Naive thymus-derived CD8-positive, alpha-beta T cell (primary cell): Measurements from ENCODE around the gene CACNA1E. TPM values are rescaled to one million over a fixed set of nuclear protein-coding genes. Genes with fewer than 3 reads are reported as not detected.
"Not testable (repeated sequence)": the region's sequence is repeated elsewhere in the genome, so short reads cannot be mapped to it uniquely, and the experiment has no call there.

ENCODE experiments used
- ATAC-seq, 2 donors: fragments of 150-1000 bp; cut with Tn5 transposase in 1 of 2; sonication (Bioruptor Pico), chemical (Tn5 transposase) in 1 of 2; 1 replicate in 1 of 2; 2 replicates in 1 of 2; pipeline ENCODE4 v1.10.0; 2021; ENCODE audit warnings: mild to moderate bottlenecking in 2 of 2, moderate library complexity in 2 of 2
- POLR2A ChIA-PET: fragments of 350-600 bp; sonication (Branson Sonifier 250); formaldehyde crosslinking; loops from one replicate; lab custom pipeline; 2021; ENCODE audit warnings: antibody characterized with exemption; lab: Charles Lee
- DNase-seq, 10 donors: peaks; one replicate each; pipeline versions ENCODE4 v3.0.0 to v3.0.0-alpha.2; 2020 to 2022
- H3K27ac Mint-ChIP-seq, 10 donors: one replicate each; pipeline ENCODE4 v1.8.0; 2020 to 2022; ENCODE audit warnings: mild to moderate bottlenecking in 10 of 10, mixed read lengths in 10 of 10, moderate library complexity in 4 of 10, inconsistent platforms in 1 of 10
- H3K27me3 Mint-ChIP-seq, 5 donors: one replicate each; pipeline ENCODE4 v1.8.0; 2021 to 2022; ENCODE audit warnings: mixed read lengths in 5 of 5
- H3K36me3 Mint-ChIP-seq, 3 donors: one replicate each; pipeline ENCODE4 v1.8.0; 2020 to 2022; ENCODE audit warnings: mixed read lengths in 3 of 3, mild to moderate bottlenecking in 2 of 3, inconsistent platforms in 1 of 3
- H3K4me1 Mint-ChIP-seq, 4 donors: one replicate each; pipeline ENCODE4 v1.8.0; 2021 to 2022; ENCODE audit warnings: mixed read lengths in 4 of 4
- H3K4me3 Mint-ChIP-seq, 10 donors: one replicate each; pipeline ENCODE4 v1.8.0; 2020 to 2022; ENCODE audit warnings: mild to moderate bottlenecking in 10 of 10, mixed read lengths in 10 of 10, moderate library complexity in 6 of 10, inconsistent platforms in 1 of 10
- H3K9me3 Mint-ChIP-seq, 9 donors: one replicate each; pipeline ENCODE4 v1.8.0; 2020 to 2022; ENCODE audit warnings: mixed read lengths in 9 of 9, mild to moderate bottlenecking in 3 of 9, inconsistent platforms in 1 of 9, moderate library complexity in 1 of 9
- polyA plus RNA-seq, 3 donors: library from polyadenylated mRNA; unstranded; fragments of 300-500 nt; fragmentation: Illumina TruSeq; gene quantifications; one replicate each; pipeline ENCODE4 v1.2.3, GENCODE V29; 2021
- total RNA-seq, 8 experiments: library from RNA in 2 of 8; stranded (reverse) in 2 of 8; gene quantifications; one replicate each; pipeline ENCODE4 v1.2.3 and lab custom pipeline; 2021 to 2026

Gene CACNA1E
- total and polyA plus RNA-seq, 5 experiments from 2014 or later, result not detected

DNA sequence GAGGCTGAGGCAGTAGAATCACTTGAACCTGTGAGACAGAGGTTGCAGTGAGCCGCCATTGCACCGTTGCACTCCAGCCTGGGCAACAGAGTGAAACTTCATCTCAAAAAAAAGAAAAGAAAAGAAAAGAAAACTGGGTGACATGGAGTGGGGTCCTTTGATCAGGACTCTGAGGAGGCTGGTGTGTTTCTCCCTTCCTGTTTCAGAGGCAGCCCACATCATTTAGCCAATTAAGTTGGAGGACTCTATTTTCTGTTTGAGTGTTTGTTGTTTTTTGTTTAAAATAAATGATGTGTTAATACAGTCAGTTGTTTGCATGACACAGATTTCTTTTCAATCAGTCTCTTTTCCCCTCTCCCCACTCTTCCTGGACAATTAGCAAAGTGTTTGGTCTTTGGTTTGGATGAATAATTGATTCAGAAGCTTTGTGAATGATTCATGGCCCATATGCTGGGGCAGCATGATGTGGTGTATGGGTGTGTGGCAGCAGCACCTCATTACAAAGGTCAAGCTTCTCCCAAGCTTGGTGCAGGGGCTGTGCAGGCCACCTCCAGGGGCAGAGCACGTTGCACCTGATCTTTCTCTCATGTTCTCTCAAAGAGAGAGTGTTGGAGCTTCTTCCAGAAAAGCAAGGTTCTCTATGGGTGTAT, 48.8 kb downstream of the CACNA1E start:
- Mint-ChIP-seq H3K36me3 (peaks cover 0 to 18% (median 2%) of the 10 kb centered on the region in 3 donors), H3K9me3 (peaks cover 2 to 27% (median 18%) of the 10 kb centered on the region in 9 donors)

DNA sequence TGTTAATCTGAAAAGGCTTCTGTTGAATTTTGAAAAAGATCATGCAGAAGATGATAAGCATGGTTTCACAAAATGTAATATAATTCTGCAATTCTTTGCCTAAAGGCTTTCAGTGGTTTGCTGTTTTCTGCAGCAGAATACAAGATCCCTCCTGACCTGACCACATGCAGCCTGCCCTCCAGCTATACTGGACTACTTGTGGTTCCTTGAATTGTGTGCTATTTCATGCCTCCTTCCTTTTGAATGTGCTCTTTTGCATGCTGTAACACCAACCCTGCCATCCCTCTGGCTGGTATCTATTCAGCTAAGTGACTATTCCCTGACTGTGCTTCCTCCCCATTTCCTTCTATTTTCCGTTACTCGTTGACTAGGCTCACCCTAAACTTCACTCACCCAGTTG, 55.5 kb downstream of the CACNA1E start:
- no peak overlapping the region for H3K4me3 Mint-ChIP-seq
- no peak for DNase-seq
- POLR2A ChIA-PET, result no interaction called here
- no peak overlapping the region for H3K27ac Mint-ChIP-seq
- H3K36me3 Mint-ChIP-seq, result no peaks in the 10 kb centered on the region
- H3K4me1 Mint-ChIP-seq, result no peaks in the 10 kb centered on the region
- no peak for ATAC-seq
- H3K9me3 Mint-ChIP-seq, result no peaks in the 10 kb centered on the region
- peaks cover 12 to 55% (median 29%) of the 10 kb centered on the region in 5 donors for H3K27me3 Mint-ChIP-seq

More for the DNA sequence above, 48.8 kb downstream of the CACNA1E start:
- Mint-ChIP-seq H3K4me1 (no peaks in the 10 kb centered on the region), H3K27me3 (peaks cover 15 to 35% (median 24%) of the 10 kb centered on the region in 5 donors), H3K27ac (no peak overlapping the region), H3K4me3 (no peak overlapping the region)
- DNase-seq, result no peak
- no peak for ATAC-seq
- POLR2A ChIA-PET, result no interaction called here

DNA sequence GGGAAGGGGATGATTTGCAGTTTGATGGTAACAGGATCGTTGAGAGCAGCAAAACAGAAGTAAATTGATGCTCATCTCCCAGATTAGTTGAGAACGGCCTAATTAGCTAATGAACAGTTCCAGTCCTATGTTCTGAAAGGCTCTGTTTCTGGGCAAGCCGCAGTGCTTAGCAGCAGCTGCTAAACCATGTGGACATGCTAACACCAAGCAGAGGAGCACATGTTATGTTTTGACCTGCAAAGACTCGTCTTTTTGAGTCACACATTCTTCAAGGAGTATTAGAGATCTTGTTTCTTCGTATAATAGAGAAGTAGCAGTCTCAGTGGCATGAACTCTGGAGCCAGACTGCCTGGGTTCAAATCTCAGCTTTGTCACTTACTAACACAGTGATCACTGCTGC, 58.1 kb downstream of the CACNA1E start:
- Mint-ChIP-seq H3K4me1 (no peaks in the 10 kb centered on the region), H3K4me3 (no peak overlapping the region), H3K9me3 (no peaks in the 10 kb centered on the region), H3K27ac (no peak overlapping the region), H3K36me3 (no peaks in the 10 kb centered on the region), H3K27me3 (peaks cover 17 to 68% (median 40%) of the 10 kb centered on the region in 5 donors)
- no peak for ATAC-seq
- POLR2A ChIA-PET, result no interaction called here
- no peak for DNase-seq

DNA sequence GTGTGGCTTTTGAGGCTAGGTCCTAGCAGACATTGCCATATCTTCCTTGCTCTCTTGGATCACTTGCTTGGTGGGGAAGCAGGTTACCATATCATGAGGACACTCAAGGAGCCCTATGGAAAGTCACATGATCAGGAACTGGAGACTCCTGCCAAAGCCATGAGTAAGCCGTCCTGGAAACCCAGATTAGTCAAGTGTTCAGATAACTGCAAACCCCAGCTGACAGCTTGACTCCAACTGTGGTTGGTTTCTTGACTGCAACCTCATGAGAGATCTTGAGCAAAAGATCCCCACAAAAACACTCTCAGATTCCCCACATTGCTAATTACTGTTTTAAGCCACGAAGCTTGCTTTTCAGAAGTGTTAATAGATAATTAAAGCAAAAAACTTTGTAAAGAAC, 58.6 kb downstream of the CACNA1E start:
- Mint-ChIP-seq H3K36me3 (no peaks in the 10 kb centered on the region), H3K4me3 (no peak overlapping the region), H3K9me3 (no peaks in the 10 kb centered on the region), H3K4me1 (no peaks in the 10 kb centered on the region), H3K27ac (peak overlapping the region in 1 of 10 donors; percentile 76), H3K27me3 (peaks cover 22 to 68% (median 40%) of the 10 kb centered on the region in 5 donors)
- no peak for ATAC-seq
- no peak for DNase-seq
- POLR2A ChIA-PET, result no interaction called here

DNA sequence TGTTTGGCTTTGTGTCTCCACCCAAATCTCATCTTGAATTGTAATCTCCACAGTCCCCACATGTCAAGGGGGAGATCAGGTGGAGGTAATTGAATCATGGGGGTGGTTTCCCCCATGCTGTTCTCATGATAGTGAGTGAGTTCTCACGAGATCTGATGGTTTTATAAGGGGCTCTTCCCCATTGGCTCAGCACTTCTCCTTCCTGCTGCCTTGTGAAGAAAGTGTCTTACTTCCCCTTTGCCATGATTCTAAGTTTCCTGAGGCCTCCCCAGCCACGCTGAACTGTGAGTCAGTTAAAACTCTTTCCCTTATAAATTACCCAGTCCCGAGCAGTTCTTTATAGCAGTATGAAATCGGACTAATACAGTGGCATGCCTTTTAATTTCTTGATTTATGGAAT, 59.1 kb downstream of the CACNA1E start:
- peak overlapping the region in 1 of 10 donors; percentile 76 for H3K27ac Mint-ChIP-seq
- POLR2A ChIA-PET, H3K36me3 Mint-ChIP-seq, DNase-seq, H3K4me1 Mint-ChIP-seq, H3K4me3 Mint-ChIP-seq, H3K9me3 Mint-ChIP-seq, ATAC-seq: not testable (repeated sequence)
- peaks cover 24 to 68% (median 42%) of the 10 kb centered on the region in 5 donors for H3K27me3 Mint-ChIP-seq

DNA sequence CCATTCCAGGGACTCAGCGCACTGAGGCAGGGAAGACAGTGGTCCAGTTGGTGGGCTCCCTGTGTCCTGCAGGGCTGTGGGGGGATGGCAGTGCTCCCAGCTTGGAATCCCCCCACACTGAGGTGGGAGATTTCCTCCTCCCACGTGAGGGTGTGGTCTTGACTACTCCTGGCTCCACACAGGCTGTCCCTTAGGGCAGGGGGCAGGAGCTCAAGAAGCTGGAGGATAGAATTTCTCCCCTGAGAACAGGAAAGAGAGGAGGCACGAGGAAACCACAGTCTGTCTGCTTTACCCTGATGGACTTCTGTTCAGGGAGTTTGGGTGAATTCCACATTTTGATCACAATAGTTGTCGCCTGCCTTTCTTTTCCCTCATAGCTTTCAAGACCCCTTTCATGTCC, 62.1 kb downstream of the CACNA1E start:
- H3K36me3 Mint-ChIP-seq, result no peaks in the 10 kb centered on the region
- peaks cover 0 to 1% (median 0%) of the 10 kb centered on the region in 9 donors for H3K9me3 Mint-ChIP-seq
- no peak for ATAC-seq

DNA sequence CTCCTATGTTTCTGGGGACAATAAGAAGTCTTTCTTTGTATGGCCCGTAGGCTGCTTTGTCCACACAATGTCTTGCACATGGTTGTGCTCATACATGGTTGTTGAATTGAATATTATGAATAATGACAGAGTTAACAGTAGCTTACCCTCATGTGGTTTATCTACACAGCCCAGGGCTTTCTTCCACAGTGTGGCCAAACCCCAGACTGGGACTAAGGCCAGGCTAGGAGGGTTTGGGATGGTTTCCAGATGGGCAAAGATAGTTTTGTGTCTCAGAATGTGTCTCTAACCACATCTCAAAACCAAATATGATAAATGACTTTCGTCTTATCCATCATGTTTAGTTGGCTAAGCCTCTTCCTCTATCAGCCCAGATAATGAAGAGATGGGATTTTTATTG, 65.2 kb downstream of the CACNA1E start:
- DNase-seq (no peak), ATAC-seq (no peak)
- Mint-ChIP-seq H3K27me3 (peaks cover 21 to 67% (median 45%) of the 10 kb centered on the region in 5 donors), H3K36me3 (no peaks in the 10 kb centered on the region), H3K4me1 (no peaks in the 10 kb centered on the region), H3K27ac (no peak overlapping the region), H3K4me3 (no peak overlapping the region), H3K9me3 (peaks cover 0 to 1% (median 0%) of the 10 kb centered on the region in 9 donors)
- POLR2A ChIA-PET, result no interaction called here

More for the DNA sequence above, 62.1 kb downstream of the CACNA1E start:
- POLR2A ChIA-PET, result no interaction called here
- Mint-ChIP-seq H3K27ac (no peak overlapping the region), H3K4me3 (no peak overlapping the region), H3K27me3 (peaks cover 19 to 62% (median 41%) of the 10 kb centered on the region in 5 donors), H3K4me1 (no peaks in the 10 kb centered on the region)
- no peak for DNase-seq

DNA sequence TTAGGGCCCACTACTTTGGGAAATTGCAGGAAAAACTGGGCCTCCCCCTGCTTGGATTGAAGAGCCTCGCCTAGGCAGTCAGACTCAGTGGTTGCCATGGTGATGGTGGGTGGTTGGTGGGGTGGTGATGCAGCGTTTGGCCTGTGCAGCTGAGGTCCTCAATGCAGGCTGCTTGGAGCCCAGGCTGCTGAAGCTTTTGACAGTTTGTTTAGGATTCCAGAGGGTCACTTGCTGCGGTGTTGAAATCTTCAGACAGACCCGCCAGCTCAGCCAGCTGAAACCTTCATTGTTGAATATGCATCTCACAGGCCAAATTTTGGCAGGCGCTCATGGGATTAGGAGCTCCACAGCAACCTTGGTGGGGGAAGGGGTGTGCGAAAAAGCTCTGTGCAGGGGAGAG, 67.9 kb downstream of the CACNA1E start:
- ATAC-seq (no peak), DNase-seq (no peak)
- no peaks in the 10 kb centered on the region for H3K4me1 Mint-ChIP-seq
- H3K9me3 Mint-ChIP-seq, result peaks cover 0 to 1% (median 0%) of the 10 kb centered on the region in 9 donors
- POLR2A ChIA-PET, result no interaction called here
- no peaks in the 10 kb centered on the region for H3K36me3 Mint-ChIP-seq
- no peak overlapping the region for H3K4me3 Mint-ChIP-seq
- H3K27ac Mint-ChIP-seq, result no peak overlapping the region
- H3K27me3 Mint-ChIP-seq, result peaks cover 16 to 48% (median 40%) of the 10 kb centered on the region in 5 donors

DNA sequence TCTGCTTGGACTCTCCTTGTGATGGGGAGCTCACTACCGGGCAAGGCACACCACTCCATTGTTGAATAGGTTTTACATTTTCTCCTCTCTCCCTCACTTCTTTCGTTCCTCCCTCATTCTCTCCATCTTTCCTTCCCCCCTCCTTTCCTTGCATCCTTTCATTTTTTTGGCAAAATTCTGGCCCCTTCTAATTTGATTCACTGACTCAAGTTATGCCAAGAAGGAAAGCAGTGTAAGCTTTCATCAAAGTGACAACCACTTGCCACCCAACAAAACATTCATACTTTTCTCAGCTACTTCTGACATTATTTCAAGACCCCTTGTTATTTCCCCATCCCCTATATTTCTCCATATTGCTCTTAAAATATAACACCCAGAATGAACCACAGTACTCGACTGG, 68.4 kb downstream of the CACNA1E start:
- H3K36me3 Mint-ChIP-seq, result no peaks in the 10 kb centered on the region
- POLR2A ChIA-PET, result no interaction called here
- peaks cover 0 to 1% (median 0%) of the 10 kb centered on the region in 9 donors for H3K9me3 Mint-ChIP-seq
- H3K4me3 Mint-ChIP-seq, result no peak overlapping the region
- ATAC-seq, result no peak
- H3K27me3 Mint-ChIP-seq, result peaks cover 16 to 43% (median 35%) of the 10 kb centered on the region in 5 donors
- no peak for DNase-seq
- H3K4me1 Mint-ChIP-seq, result no peaks in the 10 kb centered on the region
- H3K27ac Mint-ChIP-seq, result no peak overlapping the region

DNA sequence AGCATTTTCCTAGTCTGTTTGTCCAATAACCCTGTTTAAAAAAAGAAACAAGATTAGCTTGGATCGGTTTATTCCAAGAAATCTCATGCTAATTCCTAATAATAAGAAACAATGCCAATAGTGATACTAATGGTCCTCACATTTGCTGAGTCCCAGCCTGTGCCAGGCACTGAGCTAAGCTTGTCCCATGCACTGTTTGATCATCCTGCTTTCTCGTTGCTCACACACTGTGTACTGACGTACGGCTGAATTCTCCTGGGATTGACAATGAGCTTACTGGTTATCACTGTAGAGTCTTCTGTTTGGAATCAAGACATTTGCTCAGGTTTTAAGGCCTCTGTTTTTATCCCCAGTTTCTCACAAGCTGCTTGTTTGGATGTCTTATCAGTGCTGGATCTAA, 71.1 kb downstream of the CACNA1E start:
- Mint-ChIP-seq H3K4me3 (no peak overlapping the region), H3K27ac (no peak overlapping the region), H3K36me3 (no peaks in the 10 kb centered on the region), H3K27me3 (peaks cover 12 to 25% (median 17%) of the 10 kb centered on the region in 5 donors), H3K4me1 (no peaks in the 10 kb centered on the region), H3K9me3 (peaks cover 0 to 1% (median 0%) of the 10 kb centered on the region in 9 donors)
- no peak for ATAC-seq
- DNase-seq, result no peak
- POLR2A ChIA-PET, result no interaction called here

DNA sequence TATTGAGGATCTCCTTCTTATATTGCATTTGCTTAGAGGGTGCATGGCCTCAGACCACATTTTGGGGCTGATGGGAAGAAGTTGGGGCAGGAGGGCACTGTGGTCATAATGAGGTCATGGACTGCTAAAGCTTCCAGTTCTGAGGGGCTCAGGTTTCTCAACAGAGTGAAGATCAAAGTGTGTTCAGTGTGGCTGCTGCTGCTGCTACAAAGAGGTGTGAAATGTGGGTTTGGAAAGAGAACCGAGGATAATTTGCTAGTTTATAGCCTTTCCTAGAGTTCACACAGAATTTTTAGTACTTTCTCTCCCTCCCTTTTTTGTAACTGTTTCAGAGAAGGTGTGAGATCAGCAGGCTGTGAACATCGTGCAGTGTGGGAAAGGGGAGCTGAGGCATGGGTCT, 73.3 kb downstream of the CACNA1E start:
- Mint-ChIP-seq H3K27me3 (peaks cover 4 to 16% (median 9%) of the 10 kb centered on the region in 5 donors), H3K27ac (no peak overlapping the region), H3K4me3 (no peak overlapping the region), H3K4me1 (no peaks in the 10 kb centered on the region), H3K36me3 (no peaks in the 10 kb centered on the region), H3K9me3 (no peaks in the 10 kb centered on the region)
- no peak for DNase-seq
- no peak for ATAC-seq
- POLR2A ChIA-PET, result no interaction called here

DNA sequence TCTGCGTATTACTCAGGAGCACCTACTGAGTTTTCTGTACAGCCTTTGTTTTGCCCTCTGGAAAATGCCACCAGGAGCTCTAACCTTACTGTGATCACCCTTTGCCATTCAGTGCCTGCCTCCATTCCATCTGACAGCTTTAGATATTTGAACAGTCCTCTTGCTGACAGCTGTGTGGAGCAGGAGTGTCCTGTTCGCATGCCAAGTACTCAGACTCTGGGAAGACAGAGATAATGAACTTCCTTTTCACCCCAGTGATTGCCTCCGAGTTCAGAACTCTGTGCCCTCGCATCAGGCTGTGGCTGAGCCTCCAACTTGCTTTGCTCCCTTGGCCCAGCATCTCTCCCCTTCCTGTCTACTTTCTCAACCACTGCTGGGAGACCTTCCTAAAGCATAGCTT, 74.0 kb downstream of the CACNA1E start:
- H3K27ac Mint-ChIP-seq, result no peak overlapping the region
- H3K4me1 Mint-ChIP-seq, result no peaks in the 10 kb centered on the region
- POLR2A ChIA-PET, result no interaction called here
- DNase-seq (no peak), ATAC-seq (no peak)
- H3K4me3 Mint-ChIP-seq, result no peak overlapping the region
- H3K27me3 Mint-ChIP-seq, result peaks cover 1 to 10% (median 5%) of the 10 kb centered on the region in 5 donors
- no peaks in the 10 kb centered on the region for H3K9me3 Mint-ChIP-seq
- H3K36me3 Mint-ChIP-seq, result no peaks in the 10 kb centered on the region

DNA sequence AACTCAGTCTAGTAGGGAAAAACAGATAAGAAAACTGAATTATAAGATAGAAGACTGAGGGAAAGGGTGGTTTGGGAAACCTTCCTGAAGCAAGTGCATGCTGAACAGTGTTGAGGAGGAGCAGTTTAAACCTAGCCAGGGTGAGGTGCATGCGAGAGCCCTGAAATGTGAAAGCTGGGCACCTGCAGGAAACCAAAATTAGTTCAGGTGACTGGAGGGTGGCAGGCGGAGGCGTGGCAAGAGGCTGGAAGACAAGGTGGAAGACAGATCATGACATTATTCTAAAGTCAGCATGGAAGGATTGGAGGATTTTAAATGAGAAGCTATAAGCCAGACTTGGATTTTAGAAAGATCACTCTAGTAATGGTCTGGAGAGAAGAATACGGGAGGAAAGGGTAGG, 75.1 kb downstream of the CACNA1E start:
- H3K4me3 Mint-ChIP-seq, result no peak overlapping the region
- POLR2A ChIA-PET, result no interaction called here
- DNase-seq, result no peak
- no peak overlapping the region for H3K27ac Mint-ChIP-seq
- H3K4me1 Mint-ChIP-seq, result no peaks in the 10 kb centered on the region
- H3K27me3 Mint-ChIP-seq, result peaks cover 0 to 7% (median 5%) of the 10 kb centered on the region in 5 donors
- no peaks in the 10 kb centered on the region for H3K36me3 Mint-ChIP-seq
- H3K9me3 Mint-ChIP-seq, result no peaks in the 10 kb centered on the region
- no peak for ATAC-seq

DNA sequence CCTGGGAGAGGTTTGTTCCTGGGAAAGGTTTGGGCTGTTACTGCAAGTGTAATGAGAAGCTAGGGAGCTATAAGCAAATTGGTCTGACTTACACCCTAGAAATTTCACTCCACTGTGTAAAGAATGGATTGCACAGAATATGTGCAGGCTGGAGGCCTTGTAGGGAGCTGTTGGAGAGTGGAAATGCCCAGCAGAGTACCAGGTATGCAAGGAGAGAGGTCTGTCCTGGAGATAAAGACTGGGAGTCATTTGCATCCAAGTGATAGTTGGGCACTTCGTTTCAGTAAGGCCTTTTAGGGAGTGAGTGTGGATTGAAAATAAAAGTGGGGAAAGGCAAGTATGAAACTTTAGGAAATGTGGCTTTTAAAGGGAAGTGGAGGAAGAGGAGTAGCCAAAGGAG, 75.8 kb downstream of the CACNA1E start:
- Mint-ChIP-seq H3K4me3 (no peak overlapping the region), H3K27ac (no peak overlapping the region), H3K9me3 (no peaks in the 10 kb centered on the region), H3K36me3 (no peaks in the 10 kb centered on the region), H3K4me1 (no peaks in the 10 kb centered on the region), H3K27me3 (peaks cover 0 to 5% (median 4%) of the 10 kb centered on the region in 5 donors)
- DNase-seq (no peak), ATAC-seq (no peak)
- POLR2A ChIA-PET, result no interaction called here
